GM12891 (cell line): ENCODE measurements around the gene MLST8.

Source experiments
- DNase-seq: peaks from one replicate; pipeline ENCODE4 v3.0.0; 2011; ENCODE audit warnings: low spot score; ENCODE audit not compliant: insufficient read length
- FAIRE-seq: peaks from 2 replicates; lab custom pipeline; 2011; peaks lifted over from hg19 to GRCh38; lab: Jason Lieb, UNC
- PAX5 ChIP-seq: IDR thresholded peaks from 2 replicates; pipeline ENCODE4 v1.6.1; 2011; ENCODE audit warnings: low read length, moderate library complexity, mild to moderate bottlenecking; ENCODE audit not compliant: insufficient read depth, severe bottlenecking
- POLR2A ChIP-seq: IDR thresholded peaks from 2 replicates; pipeline ENCODE4 v1.6.1; 2011; ENCODE audit warnings: low read depth, low read length, control low read depth
- POLR2AphosphoS5 ChIP-seq: IDR thresholded peaks from 2 replicates; pipeline ENCODE4 v1.6.1; 2011; ENCODE audit warnings: low read depth, low read length, control low read depth
- POU2F2 ChIP-seq: IDR thresholded peaks from 2 replicates; pipeline ENCODE4 v1.6.1; 2011; ENCODE audit warnings: low read depth, mild to moderate bottlenecking, control low read depth, low read length, moderate library complexity
- SPI1 ChIP-seq: IDR thresholded peaks from 2 replicates; pipeline ENCODE4 v1.6.1; 2011; ENCODE audit warnings: low read depth, low read length, control low read depth
- TAF1 ChIP-seq: IDR thresholded peaks from 2 replicates; pipeline ENCODE4 v1.6.1; 2011; ENCODE audit warnings: low read depth, low read length, control low read depth

Gene MLST8

GRCh38 chr16:2208308-2208707 is 3.1 kb downstream of the MLST8 start:
- no peak for DNase-seq
- no peak for FAIRE-seq
- no peak for TF ChIP-seq POLR2AphosphoS5
- no peak for TF ChIP-seq POU2F2
- no peak for TF ChIP-seq SPI1
- no peak for TF ChIP-seq PAX5
- no peak for TF ChIP-seq TAF1
- no peak for TF ChIP-seq POLR2A

GRCh38 chr16:2208772-2209171 is 3.5 kb downstream of the MLST8 start:
- no peak for TF ChIP-seq POLR2A
- TF ChIP-seq PAX5: no peak
- no peak for TF ChIP-seq SPI1
- no peak for TF ChIP-seq TAF1
- no peak for TF ChIP-seq POU2F2
- no peak for TF ChIP-seq POLR2AphosphoS5
- FAIRE-seq (no peak), DNase-seq (no peak)

GRCh38 chr16:2209258-2210008 is 4.2 kb downstream of the MLST8 start:
- TF ChIP-seq TAF1: no peak
- TF ChIP-seq POLR2AphosphoS5: no peak
- TF ChIP-seq POU2F2: no peak
- TF ChIP-seq POLR2A: no peak; the same call in 1 of the 2 replicates
- TF ChIP-seq PAX5: no peak
- FAIRE-seq: no peak
- no peak for DNase-seq

GRCh38 chr16:2210009-2210332 is 4.7 kb downstream of the MLST8 start:
- DNase-seq (no peak), FAIRE-seq (no peak)
- no peak for TF ChIP-seq POU2F2

DNA sequence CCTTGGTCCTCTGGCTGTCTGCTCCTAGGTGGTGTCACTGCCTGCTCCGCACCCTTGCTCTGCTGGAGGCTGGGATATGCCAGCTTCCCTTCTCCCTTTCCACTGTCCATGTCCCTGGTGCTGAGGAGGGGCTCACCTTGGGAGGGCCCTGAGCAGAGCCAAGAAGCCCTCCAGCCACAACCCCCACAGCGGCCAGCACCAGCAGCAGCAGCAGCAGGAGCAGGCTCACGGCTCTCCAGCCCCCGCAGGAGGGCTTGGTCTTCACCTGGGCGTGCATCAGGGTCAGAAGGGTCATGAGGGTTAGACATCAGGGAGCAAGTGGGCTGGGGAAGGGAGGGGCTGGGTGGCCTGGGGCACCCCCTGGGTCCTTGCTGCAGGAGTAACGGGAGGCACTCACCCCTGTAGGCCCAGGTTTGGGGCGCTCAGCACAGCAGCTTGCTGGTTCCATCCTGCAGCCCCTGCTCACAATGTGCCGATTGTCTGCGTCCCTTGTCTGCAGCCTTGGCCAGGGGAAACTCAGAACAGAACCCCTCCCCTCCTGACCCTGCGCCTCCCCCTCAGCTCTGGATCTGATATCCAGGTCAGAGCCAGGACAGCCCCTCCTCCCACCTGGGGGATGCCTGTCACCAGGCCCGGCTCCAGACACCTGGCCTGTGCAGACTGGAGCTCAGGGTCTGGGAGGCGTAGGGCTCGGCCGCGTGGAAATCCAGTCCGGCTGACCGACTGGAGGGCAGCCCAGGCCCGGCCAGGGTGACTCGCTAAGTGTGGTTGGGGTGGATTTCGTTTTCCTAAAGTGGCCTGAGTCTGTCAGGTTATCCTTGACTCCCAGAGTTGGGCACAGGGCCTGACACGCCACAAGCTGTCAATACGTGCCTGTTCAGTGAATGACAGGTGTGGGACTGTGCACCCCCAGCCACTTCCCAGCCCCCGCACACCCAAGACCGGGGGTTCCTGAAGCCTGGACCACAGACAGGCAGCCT is 5.4 kb downstream of the MLST8 start, which contains the start of gene BRICD5:
BRICD5 (minus strand) TSS at position 478 of the 980 bp plus-strand sequence; CDS start at position 448, 30 bp downstream.
- FAIRE-seq: no peak
- TF ChIP-seq POLR2AphosphoS5 (peak; percentile 11; the same call in 1 of the 2 replicates), TAF1 (no peak), SPI1 (no peak), POU2F2 (no peak; the same call in 1 of the 2 replicates)
- DNase-seq: no peak

DNA sequence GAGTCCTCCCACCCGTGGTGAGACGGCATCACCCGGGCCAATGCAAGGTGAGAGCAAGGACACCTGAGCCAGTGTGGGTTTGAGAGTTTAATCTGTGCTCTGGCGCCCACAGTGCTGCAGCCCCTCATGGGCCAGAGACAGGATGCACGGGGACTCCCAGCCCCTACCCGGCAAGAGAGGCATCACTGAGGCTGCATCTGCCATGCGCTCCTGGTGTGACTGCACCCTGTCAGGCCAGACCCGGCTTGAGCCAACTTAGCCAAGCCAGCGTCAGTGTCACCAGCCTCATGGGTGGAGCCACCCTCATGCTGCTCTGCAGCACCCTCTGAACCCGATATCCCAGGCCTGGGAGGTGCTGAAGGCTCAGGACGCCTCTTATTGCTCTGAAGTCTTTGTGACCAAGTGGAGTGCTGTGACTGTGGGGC is 6.7 kb downstream of the MLST8 start:
- DNase-seq (no peak), FAIRE-seq (no peak)
- TF ChIP-seq SPI1: no peak
- no peak for TF ChIP-seq PAX5
- peak; percentile 56; the same call in 1 of the 2 replicates for TF ChIP-seq POLR2AphosphoS5
- TF ChIP-seq POLR2A: no peak

- DNase-seq (no peak), FAIRE-seq (no peak)
- TF ChIP-seq POU2F2 (0 out of 2 replicates have a peak, but pooled peaks have one; percentile 13), POLR2AphosphoS5 (no peak; the same call in 1 of the 2 replicates)
Measured at GRCh38 chr16:2212362-2213324, 7.4 kb downstream of the MLST8 start.

DNA sequence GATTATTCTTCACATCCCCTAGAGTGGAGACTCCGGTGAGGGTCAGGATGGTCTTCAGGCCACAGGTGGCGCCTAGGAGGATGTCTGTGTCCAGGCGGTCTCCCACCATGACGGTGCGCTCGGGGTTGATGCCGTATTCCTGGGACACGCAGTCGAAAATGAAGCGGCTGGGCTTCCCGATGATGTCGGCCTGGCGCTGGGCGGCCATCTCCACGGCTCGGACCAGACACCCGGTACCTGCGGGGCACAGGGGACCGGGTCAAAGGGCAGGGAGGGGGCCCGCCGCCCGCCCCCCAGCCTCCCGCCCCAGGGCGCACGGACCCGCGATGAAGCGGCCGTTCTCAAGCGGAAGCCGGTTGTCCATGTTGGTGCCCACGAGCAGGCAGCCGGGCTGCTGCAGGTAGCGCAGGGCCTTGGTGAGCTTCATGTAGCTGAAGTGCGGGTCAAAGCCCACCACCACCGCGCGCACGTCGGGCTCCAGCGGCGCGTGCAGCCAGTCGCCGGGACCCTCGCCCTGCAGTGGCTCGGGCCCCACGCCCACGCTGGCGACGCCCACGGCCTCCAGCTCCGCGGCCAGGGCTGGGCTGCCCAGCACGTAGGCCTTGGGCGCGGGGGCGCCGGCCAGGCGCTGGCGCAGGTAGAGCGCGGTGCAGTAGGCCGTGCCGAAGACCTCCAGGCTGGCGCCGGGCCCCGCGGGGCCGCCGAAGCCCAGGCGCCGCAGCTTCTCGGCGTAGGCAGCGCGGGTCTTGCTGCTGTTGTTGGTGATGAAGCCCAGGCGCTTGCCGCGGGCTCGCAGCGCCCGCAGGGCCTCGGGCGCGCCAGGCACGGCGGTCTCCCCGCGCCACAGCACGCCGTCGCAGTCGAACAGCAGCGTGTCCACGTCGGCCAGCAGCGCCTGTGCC is 8.8 kb downstream of the MLST8 start:
- TF ChIP-seq POU2F2 (no peak), POLR2AphosphoS5 (no peak; the same call in 1 of the 2 replicates), TAF1 (no peak), PAX5 (no peak), POLR2A (no peak), SPI1 (no peak)
- FAIRE-seq: peak; percentile 45
- DNase-seq: no peak

GRCh38 chr16:2214719-2214968 is 9.4 kb downstream of the MLST8 start, which contains the start of gene PGP:
TSS of gene PGP (minus strand) at chr16:2214840. CDS start at chr16:2214777, 63 bp downstream.
- peak; percentile 98 for FAIRE-seq
- no peak for DNase-seq
- TF ChIP-seq POLR2A (no peak), TAF1 (no peak), SPI1 (no peak), POU2F2 (no peak), PAX5 (no peak), POLR2AphosphoS5 (no peak)
